AG09309 (cell line): Measurements from ENCODE around the gene GADD45GIP1.

Experiments used
- DNase-seq: peaks from one replicate; pipeline ENCODE4 v3.0.0-alpha.2; 2010; ENCODE audit warnings: low read depth
- H3K4me3 ChIP-seq: 2 replicates; pipeline ENCODE4 v1.5.1; 2011; ENCODE audit warnings: mild to moderate bottlenecking, low read depth, low read length, moderate library complexity; ENCODE audit not compliant: control insufficient read depth
- CTCF ChIP-seq: IDR thresholded peaks from 2 replicates; pipeline ENCODE4 v1.5.1; 2011; ENCODE audit warnings: mild to moderate bottlenecking, low read depth, low read length, inconsistent platforms; ENCODE audit not compliant: insufficient read depth, control insufficient read depth; ENCODE audit errors: missing control alignments

GADD45GIP1 gene

GRCh38 chr19:12939975-12940423 lies 17.0 kb downstream of the GADD45GIP1 start:
- TF ChIP-seq CTCF = no peak
- no peak for DNase-seq
- H3K4me3 ChIP-seq = peak overlapping the region; percentile 92

DNA sequence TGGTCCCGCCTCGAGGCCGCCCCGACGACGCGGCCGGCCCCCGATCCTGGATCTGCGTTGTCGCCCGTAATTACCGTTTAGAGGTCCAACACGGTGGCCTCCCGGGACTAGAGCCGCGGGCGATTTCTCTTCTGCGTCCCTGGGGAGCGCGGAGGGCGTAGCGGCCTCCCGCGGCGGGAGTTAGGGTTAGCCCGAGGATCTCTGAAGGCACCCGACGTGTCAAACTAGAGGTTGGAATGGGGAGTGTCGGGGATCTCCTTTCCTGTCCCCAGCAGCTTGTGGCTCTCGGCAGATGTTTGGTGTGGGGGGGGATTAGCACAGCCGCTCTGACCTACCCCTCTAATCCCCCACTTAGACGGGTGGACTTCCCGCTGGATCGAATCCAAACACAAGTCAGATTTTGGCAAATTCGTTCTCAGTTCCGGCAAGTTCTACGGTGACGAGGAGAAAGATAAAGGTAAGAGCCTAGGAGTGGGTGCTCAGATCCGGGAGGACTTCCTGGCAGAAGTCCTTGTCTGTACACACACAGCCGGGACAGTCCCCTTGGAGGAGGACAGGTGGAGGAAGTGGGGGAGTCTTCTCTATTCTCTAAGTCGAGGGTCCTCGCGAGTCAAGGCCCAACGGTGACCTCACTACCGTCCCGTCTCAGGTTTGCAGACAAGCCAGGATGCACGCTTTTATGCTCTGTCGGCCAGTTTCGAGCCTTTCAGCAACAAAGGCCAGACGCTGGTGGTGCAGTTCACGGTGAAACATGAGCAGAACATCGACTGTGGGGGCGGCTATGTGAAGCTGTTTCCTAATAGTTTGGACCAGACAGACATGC lies 18.0 kb downstream of the GADD45GIP1 start:
- DNase-seq = no peak
- peak; percentile 15 for TF ChIP-seq CTCF

GRCh38 chr19:12937927-12938778 lies 18.9 kb downstream of the GADD45GIP1 start, which contains the start of gene CALR:
Gene CALR (plus strand): TSS chr19:12938609. CDS start chr19:12938680, 71 bp downstream.
- peak; percentile 98 for DNase-seq
- H3K4me3 ChIP-seq = peak within 1 kb of the TSS; percentile 92
- no peak for TF ChIP-seq CTCF

More for the DNA sequence above, 18.0 kb downstream of the GADD45GIP1 start:
- H3K4me3 ChIP-seq = peak overlapping the region; percentile 92

- TF ChIP-seq CTCF = no peak
- DNase-seq = no peak
Measured at GRCh38 chr19:12937093-12937926, 19.7 kb downstream of the GADD45GIP1 start.

GRCh38 chr19:12936582-12936981 lies 20.4 kb downstream of the GADD45GIP1 start:
- no peak for TF ChIP-seq CTCF
- H3K4me3 ChIP-seq = no peak overlapping the region
- DNase-seq = no peak

More at GRCh38 chr19:12937093-12937926, 19.7 kb downstream of the GADD45GIP1 start:
- H3K4me3 ChIP-seq = peak overlapping the region; percentile 67

DNA sequence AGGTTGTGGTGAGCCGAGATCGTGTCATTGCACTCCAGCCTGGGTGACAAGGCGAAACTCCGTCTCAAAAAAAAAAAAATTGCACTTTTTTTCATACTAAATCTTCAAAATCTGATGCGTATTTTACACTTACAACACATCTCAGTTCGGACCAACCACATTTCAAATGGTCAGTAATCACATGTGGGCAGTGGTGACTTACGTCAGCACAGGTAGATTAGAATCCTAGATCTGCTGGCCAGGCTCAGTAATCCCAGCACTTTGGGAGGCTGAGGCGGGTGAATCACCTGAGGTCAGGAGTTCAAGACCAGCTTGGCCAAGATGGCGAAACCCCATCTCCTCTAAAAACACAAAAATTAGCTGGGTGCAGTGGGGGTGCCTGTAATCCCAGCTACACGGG lies 22.0 kb downstream of the GADD45GIP1 start:
- no peak for TF ChIP-seq CTCF
- H3K4me3 ChIP-seq = no peak overlapping the region
- no peak for DNase-seq
